ENCODE measurements around the gene CSE1L.
"Not testable (repeated sequence)": the region's sequence is repeated elsewhere in the genome, so short reads cannot be mapped to it uniquely, and the experiment has no call there.

The CSE1L gene

GRCh38 chr20:49046087-49046900 is at the start of gene CSE1L:
CSE1L (plus strand) TSS chr20:49046312; CDS start chr20:49058464, 12,152 bp downstream.
- DNase-seq (ENCODE audit: low spot score): peak; percentile 97

DNA sequence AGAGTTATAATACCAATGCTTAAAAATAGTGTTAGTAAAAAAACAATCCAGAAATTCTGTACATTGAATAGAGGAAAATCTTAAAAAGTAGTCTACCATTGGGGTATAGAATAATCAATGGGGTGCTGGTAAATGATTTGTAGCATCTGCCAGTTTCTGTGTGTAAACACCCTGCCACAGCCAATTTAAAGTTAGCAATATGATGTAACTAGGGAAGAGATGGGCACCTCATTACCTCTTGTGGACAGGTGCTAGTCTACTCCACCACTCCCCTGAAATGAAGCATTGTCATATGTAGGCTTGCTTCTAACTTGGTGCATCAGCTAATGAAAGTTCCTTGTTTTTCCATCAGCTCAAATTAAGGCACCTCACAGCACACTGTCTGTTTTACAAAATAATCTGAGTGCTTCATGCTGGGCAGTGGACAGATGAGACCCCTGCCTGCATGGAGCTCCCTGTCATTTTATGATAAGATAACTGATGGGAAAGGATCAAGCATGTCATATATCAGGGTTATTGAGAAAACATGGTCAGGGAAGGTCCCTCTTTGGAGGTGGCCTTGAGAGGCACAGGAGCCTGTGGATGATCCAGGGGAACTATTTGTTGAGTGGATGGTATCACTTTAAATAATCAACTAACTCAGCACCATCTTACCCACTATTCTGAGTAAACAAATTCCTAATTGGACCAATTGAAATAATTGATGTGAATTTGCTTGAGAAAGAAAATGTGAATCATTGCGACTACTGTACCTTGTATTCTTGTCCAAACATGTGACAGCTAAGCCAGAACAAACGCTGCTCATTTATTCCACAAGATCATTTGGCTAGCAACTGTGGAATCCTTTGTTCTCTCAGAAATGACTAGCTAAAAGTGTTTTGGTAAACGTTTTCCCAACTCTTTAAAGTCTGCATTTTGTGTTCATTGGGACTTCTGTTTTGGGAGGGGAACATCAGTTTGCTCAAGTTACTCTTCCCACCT is 45.9 kb upstream of the CSE1L start:
- no peak for DNase-seq (ENCODE audit: low spot score)

DNA sequence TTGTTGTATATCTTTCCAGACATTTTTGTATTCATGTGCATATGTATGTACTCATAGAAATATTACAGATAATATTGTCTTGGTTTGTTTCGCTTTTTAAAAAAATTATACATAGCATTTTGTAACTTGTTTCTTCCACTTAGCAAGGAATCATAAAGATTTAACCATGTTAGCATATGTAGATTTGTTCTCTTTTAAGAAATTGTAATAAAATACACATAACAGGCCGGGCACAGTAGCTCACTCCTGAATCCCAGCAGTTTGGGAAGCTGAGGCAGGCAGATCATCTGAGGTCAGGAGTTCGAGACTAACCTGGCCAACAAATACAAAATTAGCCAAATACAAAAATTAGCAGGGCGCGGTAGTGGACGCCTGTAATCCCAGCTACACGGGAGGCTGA is 44.4 kb upstream of the CSE1L start:
- no peak for DNase-seq (ENCODE audit: low spot score)

- DNase-seq (ENCODE audit: low spot score): no peak
Observed at GRCh38 chr20:49006446-49006980, 39.6 kb upstream of the CSE1L start.

GRCh38 chr20:49009899-49010631 is 36.0 kb upstream of the CSE1L start:
- DNase-seq (ENCODE audit: low spot score): no peak

- no peak for DNase-seq (ENCODE audit: low spot score)
Observed at GRCh38 chr20:49024220-49024619, 21.9 kb upstream of the CSE1L start.

DNA sequence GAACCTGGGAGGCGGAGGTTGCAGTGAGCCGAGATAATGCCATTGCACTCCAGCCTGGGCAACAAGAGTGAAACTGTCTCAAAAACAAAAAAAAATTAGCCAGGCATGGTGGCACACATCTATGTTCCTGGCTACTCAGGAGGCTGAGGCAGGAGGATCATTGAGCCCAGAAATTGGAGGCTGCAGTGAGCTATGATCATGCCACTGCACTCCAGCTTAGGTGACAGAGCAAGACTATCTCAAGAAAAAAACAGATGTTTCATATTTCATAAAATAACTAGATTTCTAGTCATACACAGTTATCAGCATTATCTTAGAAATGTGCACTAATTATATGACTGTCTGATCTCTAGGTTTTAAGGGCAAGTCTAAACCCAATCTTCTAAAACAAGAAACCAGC is 17.9 kb upstream of the CSE1L start:
- DNase-seq (ENCODE audit: low spot score): not testable (repeated sequence)

DNA sequence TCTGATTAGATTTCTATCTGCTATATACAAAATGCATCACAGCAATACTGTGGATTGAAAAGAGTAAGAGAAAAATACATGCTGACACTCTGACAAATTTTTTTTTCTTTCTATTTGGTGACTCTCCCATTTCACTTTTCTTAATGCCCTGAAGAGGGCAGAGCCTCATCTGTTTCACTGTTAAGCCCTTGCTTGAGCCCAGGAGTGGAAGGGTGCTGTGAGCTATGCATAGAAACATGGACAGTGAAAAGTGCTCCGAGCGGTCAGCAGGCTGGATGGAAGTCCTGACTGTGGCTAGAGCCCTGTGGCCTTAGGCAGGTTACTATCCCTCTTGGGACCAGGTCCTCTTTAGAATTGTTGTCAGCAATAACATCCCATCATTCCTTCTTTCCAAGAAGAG is 17.4 kb upstream of the CSE1L start:
- DNase-seq (ENCODE audit: low spot score): no peak

DNA sequence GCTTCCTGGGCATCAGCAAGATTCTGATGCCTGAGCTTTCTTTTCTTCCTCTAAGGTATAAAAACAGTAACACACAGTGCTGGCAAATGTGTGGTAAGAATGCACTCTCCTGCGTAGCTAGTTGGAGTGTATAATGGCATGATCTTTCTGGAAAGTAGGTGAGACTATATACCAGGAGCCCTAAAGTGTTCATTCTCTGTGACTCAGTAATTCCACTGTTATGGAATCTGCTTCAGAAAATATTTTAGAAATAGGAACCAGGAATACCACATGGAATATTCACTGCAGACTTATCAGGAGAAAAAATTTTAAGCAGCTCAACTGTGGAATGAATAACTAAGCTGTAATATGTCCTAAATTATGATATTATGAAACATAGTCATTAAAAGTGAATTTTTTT is 16.9 kb upstream of the CSE1L start:
- no peak for DNase-seq (ENCODE audit: low spot score)

DNA sequence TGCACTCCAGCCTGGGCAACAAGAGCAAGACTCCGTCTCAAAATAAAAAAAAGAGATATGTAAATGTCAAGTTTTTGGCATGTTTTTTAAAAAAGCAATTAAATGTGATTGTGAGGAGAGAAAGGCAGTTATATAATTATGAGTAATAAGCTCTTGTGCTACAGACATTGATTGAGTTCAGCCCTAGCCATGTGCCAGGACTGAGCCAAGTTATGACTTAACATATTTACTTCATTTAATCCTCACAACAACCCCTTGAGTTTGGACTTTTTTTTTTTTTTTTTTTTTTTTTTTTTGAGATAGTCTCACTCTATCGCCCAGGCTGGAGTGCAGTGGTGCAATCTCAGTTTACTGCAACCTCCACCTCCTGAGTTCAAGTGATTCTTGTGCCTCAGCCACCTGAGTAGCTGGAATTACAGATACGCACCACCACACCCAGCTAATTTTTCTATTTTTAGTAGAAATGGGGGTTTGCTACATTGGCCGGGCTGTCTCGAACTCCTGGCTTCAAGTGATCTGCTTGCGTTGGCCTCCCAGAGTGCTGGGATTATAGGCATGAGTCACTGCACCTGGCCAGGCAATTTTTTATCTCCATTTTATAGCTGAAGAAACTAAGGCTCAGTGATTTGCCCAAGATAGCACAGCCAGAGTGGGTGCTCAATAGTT is 15.0 kb upstream of the CSE1L start:
- DNase-seq (ENCODE audit: low spot score): no peak

- no peak for DNase-seq (ENCODE audit: low spot score)
Observed at GRCh38 chr20:49032455-49032854, 13.7 kb upstream of the CSE1L start.

GRCh38 chr20:49034070-49034732 is 11.9 kb upstream of the CSE1L start:
- no peak for DNase-seq (ENCODE audit: low spot score)

DNA sequence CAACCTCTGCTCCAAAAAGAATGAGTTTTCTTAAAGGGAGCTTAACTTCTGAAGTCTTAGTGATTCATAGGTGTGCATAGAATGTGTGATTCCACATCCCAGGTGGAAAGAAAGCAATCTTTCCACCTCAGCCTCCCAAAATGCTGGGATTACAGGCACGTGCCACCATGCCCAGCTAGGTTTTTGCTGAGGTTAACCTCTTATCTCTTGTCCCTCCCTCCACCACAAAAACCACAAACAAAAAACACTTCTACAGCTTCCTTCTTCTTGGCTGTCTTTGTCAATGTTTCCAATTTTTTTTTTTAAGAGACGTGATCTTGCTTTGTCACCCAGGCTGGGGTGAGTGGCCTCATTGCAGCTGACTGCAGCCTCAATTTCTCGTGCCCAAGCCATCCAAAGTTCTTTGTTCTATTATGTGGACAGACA is 8.1 kb upstream of the CSE1L start:
- no peak for DNase-seq (ENCODE audit: low spot score)

DNA sequence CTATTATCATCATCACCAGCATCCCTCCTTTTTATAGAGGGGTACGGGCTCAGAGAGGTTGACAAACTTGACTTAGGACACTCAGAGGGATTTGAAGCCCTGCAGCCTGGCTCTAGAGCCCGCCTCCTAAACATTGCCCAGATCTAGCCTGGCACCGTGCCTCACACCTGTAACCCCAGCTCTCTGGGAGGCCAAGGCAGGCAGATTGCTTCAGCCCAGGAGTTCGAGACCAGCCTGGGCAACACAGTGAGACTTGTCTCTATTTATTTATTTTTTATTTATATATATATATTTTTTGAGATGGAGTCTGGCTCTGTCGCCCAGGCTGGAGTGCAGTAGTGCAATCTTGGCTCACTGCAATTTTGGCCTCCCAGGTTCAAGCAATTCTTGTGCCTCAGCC is 6.3 kb upstream of the CSE1L start:
- DNase-seq (ENCODE audit: low spot score): no peak

DNA sequence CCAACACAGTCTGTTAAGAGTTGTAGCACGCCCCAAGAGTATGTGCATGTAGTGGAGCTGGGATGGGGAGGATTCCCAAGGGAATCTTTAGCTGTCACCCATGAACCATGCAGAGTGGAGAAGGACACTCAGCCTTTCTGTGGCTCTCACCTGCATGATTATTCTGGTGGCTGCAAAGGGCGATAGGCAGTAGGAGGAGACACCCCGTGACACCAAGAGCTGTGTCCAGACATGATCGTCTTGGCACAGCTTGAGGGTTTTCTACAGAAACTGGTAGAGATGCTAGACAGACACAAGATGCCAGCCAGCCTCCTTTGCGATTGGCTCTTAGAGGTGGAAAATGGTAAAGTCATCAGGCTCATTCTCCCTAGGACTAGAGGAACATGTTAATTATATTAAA is 3.1 kb upstream of the CSE1L start:
- no peak for DNase-seq (ENCODE audit: low spot score)

DNA sequence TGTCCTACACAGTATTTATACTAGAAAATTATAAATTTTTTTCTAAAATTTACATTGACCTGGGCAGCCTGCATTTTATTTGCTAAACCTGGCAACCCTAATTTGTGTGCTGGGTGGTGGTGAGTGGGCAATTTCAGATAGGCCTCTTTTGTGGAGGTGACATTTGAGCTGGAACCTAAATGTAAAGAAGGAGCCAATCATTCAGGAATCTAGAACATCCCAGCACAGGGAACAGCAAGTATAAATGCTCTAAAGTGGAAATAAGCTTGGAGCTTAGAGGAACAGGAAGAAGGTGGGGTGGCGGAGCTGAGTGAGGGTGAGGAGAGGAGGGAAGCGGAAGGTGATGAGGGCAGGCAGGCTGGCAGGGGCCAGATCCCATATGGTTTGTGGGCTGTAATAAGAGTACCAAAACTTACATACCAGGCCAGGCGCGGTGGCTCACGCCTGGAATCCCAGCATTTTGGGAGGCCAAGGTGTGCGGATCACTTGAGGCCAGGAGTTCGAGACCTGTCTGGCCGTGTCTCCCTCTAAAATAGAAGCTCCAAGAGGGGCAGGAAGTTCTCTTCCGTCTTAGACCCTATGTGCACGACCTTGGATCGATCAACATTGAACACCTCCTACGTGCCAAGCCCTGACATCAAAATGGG is 549 bp upstream of the CSE1L start:
- DNase-seq (ENCODE audit: low spot score): no peak

- no peak for DNase-seq (ENCODE audit: low spot score)
Observed at GRCh38 chr20:49052334-49052733, 6.2 kb downstream of the CSE1L start.

DNA sequence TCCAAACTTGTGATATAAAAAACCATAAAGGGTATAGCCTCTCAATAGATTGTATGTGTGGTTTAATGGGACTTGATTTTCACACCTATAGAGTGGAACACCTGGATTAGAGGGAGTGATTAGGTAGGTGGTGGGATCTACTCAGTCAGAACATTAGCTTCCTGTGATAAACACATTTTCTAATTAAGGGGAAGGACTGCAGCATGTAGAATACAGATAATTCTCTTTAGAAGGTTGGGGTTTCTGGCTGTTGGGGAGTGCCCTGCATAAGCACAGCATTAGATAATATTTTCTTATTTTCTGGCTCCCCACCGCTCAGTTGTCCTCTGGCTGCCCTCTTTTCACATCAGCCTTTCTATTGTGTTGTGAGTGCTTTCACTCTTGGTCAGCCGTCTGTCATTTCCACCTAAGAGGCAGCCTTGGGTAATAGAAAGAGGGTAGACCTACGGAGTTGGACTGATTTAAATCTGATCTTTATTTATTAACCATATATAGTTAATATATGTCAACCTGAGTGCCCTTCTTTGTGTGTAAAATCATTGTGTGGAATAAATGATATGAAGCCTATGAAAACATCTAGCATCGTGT is 8.0 kb downstream of the CSE1L start:
- no peak for DNase-seq (ENCODE audit: low spot score)

DNA sequence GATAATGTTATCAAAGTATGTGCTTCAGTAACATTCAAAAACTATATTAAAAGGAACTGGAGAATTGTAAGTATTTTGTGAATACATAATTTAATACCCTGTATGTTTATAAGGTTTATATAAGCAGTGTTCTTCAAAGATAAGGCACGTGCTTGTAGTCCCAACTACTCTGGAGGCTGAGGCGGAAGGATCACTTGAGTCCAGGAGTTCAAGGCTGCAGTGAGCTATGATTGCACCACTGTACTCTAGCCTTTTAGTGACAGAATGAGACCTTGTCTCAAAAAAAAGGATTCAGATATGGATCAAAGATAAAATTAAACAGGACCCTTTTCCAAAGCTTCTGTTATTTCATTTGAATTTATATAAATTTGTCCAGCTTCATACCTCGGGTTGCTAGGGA is 17.2 kb downstream of the CSE1L start:
- DNase-seq (ENCODE audit: low spot score): no peak

DNA sequence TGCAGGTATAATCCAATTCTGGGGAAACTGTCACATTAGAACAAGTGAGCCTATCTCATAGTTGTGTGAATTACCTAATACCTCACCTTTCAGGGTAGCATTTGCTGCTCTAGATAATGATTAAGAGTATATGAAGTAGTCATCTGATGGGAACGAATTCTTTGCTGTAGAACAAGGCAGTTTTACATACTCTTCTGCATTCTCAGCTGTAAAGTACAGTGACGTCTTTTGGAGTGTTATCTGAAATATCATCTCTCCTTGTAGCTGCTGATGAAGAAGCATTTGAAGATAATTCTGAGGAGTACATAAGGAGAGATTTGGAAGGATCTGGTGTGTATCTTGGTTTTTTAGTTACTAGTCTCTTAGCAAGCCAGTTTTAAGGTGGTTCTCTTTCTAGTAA is 28.4 kb downstream of the CSE1L start:
- DNase-seq (ENCODE audit: low spot score): no peak

Measured in left forelimb (tissue), 1 donor.